Measurements from ENCODE around the gene MPZL1.

The MPZL1 gene

GRCh38 chr1:167746013-167746672, 24.4 kb downstream of the MPZL1 start:
- ATAC-seq: no peak
- TF ChIP-seq GLIS3 (CRISPR knock-in tag; IDR thresholded peaks at IDR 0.05): no peak
- TF ChIP-seq ZC3H10 (CRISPR knock-in tag; IDR thresholded peaks at IDR 0.05): no peak

GRCh38 chr1:167746988-167747655, 25.3 kb downstream of the MPZL1 start:
- TF ChIP-seq ZFP3 (CRISPR knock-in tag; IDR thresholded peaks at IDR 0.05): no peak
- TF ChIP-seq CREB5 (CRISPR knock-in tag; IDR thresholded peaks at IDR 0.05; ENCODE audit: low read depth): no peak
- TF ChIP-seq ZNF8 (CRISPR knock-in tag; IDR thresholded peaks at IDR 0.05): no peak
- no peak for TF ChIP-seq POU6F1 (CRISPR knock-in tag; IDR thresholded peaks at IDR 0.05; ENCODE audit: borderline replicate concordance, low read depth)
- no peak for TF ChIP-seq ZNF565 (CRISPR knock-in tag; conservative IDR thresholded peaks at IDR 0.05; ENCODE audit: low read depth)
- TF ChIP-seq ZFP30 (CRISPR knock-in tag; IDR thresholded peaks at IDR 0.05): no peak
- TF ChIP-seq ZNF70 (CRISPR knock-in tag; IDR thresholded peaks at IDR 0.05): no peak
- no peak for TF ChIP-seq TOX (CRISPR knock-in tag; IDR thresholded peaks at IDR 0.05; ENCODE audit: borderline replicate concordance)
- TF ChIP-seq SNAI2 (CRISPR knock-in tag; IDR thresholded peaks at IDR 0.05): no peak
- TF ChIP-seq TSHZ2 (CRISPR knock-in tag; IDR thresholded peaks at IDR 0.05): no peak
- no peak for TF ChIP-seq BACH2 (CRISPR knock-in tag; IDR thresholded peaks at IDR 0.05; ENCODE audit: borderline replicate concordance)
- no peak for TF ChIP-seq CSDC2 (CRISPR knock-in tag; IDR thresholded peaks at IDR 0.05)
- TF ChIP-seq ESRRG (CRISPR knock-in tag; IDR thresholded peaks at IDR 0.05): no peak
- no peak for TF ChIP-seq RARB (CRISPR knock-in tag; IDR thresholded peaks at IDR 0.05)
- no peak for TF ChIP-seq ZC3H10 (CRISPR knock-in tag; IDR thresholded peaks at IDR 0.05)
- no peak for ATAC-seq

GRCh38 chr1:167747988-167748387, 26.2 kb downstream of the MPZL1 start:
- no peak for ATAC-seq
- no peak for TF ChIP-seq CSDC2 (CRISPR knock-in tag; IDR thresholded peaks at IDR 0.05)
- no peak for TF ChIP-seq ZFP3 (CRISPR knock-in tag; IDR thresholded peaks at IDR 0.05)
- TF ChIP-seq GLIS3 (CRISPR knock-in tag; IDR thresholded peaks at IDR 0.05): no peak
- TF ChIP-seq BACH2 (CRISPR knock-in tag; IDR thresholded peaks at IDR 0.05; ENCODE audit: borderline replicate concordance): no peak
- no peak for TF ChIP-seq CREB5 (CRISPR knock-in tag; IDR thresholded peaks at IDR 0.05; ENCODE audit: low read depth)
- TF ChIP-seq ESRRG (CRISPR knock-in tag; IDR thresholded peaks at IDR 0.05): no peak
- no peak for TF ChIP-seq PPARA (CRISPR knock-in tag; IDR thresholded peaks at IDR 0.05; ENCODE audit: borderline replicate concordance)
- TF ChIP-seq ZNF70 (CRISPR knock-in tag; IDR thresholded peaks at IDR 0.05): no peak
- TF ChIP-seq PATZ1 (CRISPR knock-in tag; IDR thresholded peaks at IDR 0.05; ENCODE audit: borderline replicate concordance): no peak
- no peak for TF ChIP-seq SNAI2 (CRISPR knock-in tag; IDR thresholded peaks at IDR 0.05)
- TF ChIP-seq ZFP30 (CRISPR knock-in tag; IDR thresholded peaks at IDR 0.05): no peak
- no peak for TF ChIP-seq OSR1 (CRISPR knock-in tag; IDR thresholded peaks at IDR 0.05)
